CD4-positive, alpha-beta T cell treated with Interleukin-15 for 4 hours (primary cell): ENCODE data around the gene GRID1.

ENCODE experiments used
- DNase-seq: peaks from one replicate; pipeline ENCODE4 v3.0.0-alpha.2; 2020; ENCODE audit warnings: low spot score

Gene GRID1

DNA sequence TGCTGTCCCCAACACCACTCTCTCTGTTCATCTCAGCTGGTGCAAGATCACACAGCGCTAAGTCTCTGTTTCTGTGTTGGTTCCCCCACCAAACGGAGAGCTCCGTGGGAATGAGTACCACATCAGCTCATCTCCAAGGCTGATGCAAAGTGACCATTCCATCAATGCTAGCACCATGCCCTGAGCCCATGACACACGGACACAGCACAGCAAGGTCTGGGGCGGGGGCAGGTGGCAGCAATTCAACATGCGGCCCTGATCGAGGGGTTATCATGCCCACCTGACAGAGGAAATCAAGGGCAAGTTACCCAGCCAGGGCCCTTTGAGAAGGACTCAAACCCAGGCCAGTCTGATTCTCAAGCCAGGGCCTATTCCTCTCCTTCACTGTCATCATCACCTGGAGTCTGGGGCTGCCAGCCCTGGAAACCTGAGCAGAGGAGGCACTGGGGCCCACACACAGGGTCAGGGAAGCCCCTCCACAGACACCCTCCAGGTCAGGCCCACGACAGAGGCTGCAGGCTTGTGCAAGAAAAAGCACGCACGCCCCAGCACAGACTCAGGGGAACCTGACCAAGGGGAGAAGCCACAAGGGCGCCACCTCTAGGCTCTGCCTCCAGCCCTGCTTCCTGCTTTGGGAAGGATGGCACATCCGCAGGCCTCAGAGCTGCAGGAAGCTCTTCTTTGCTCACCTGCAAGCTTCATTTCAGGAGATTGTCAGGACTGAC, 74.8 kb downstream of the GRID1 start:
- DNase-seq, result no peak

DNA sequence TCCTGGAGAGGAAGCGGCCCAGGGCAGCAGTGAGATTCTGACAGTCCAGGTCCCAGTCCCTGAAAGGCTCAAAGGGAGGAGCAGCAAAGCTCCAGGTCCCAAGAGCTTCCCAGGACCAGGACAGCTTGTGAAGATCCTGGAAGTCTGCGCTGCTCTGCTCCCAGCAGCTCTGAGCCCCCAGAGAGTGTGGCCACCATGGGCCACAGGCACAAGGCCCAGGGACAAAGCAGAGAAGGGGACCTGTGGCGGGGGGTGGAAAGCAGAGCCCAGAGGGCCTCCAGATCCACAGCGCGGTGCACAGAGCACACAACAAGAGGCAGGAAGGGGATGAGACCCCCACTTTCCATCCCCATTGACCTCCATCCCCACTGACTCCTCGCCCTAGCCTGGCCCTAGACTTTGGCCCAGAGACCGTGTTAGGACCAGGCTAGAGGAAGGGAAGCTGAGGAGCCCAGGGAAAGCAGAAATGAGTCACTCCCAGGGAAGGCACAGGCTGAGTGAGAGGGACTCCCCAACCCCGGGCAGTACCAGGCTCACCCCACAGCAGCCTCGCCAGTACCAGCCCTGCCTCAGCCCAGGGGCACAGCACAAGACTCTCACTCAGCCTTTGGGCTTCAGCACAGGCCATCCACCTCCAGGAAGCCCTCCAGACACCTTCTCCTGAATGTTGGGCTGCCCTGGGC, 75.5 kb downstream of the GRID1 start:
- no peak for DNase-seq

DNA sequence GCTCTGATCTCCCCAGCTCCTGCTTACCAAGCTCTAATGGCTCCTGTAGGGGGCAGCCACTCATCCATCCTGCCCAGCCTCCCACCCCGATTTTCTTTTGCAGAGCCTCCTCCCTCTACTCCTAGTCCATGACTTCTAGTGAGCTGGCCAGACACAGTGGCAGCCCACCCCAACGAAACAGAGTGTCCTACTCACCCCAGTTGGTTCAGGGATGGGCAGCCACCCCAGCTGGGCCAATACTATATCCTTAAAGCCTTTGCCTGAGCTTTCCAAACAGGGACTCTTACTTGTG, 77.1 kb downstream of the GRID1 start:
- DNase-seq, result no peak

DNA sequence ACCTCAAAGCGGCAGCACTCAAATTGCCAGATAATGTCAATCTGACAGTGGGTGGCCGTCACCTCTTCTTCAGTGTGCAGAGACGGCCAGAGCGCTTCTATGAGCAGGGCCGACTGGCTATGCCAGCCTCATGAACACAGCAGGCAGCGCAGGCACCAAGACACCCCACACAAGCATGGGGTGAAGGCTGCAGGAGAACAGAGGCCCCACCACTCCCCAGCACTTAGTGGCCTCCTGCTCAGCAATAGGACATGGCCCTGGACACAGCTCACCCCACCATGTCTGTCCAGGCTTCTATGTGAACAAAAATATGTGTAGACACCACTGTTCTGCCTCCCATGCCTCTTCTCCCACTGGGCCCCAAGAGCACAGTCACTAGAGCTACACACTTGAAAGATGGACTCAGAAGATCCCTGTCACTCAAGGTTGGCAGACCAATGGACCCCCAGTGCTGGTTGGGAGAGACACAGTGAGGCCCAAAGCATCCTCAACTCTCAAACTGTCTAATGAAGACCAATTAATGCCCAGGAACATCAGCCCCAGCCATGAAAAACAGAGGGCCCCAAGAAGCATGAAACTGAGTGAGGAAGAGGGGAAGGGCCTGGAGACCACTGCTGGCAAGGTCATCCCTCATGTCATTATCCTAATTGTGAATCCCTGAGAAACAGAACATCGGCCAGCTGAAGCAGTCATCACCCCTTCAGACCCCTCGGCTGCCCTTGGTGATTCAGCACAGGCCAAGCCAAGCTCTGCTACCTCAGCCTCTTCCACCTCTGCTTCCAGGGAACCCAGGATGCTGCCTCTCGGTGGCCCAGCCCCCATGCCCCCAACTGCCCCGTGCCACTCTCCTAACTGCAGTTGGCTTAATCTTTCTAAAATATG, 77.7 kb downstream of the GRID1 start:
- no peak for DNase-seq

DNA sequence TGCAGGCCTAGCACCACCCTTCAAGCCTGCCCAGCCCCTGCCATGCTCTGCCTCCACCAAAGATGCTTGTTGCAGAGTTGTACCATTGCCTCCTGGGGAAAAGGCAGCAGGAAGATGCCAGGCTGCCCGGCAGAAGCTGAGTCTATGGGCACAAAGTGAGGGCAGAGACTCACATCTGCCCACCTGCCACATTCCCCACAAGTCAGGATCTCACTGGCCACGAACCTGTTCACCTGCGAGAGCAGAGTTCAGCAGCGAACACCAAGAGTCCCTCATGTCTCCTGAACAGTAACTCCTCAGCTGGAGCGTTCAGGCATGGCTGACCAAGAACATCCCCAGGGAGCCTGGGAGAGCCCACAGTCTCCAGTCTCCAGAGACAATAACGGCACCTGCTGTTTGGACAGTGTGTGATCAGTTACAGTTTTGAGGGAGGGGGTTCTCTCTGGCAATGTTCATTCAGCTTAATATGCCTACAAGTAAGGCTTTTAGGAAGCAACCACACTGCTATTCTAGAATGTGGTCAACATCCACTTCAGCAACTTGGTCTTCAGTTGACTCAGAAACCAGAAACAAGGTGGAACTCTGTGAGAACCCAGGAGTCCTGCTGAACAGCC, 78.5 kb downstream of the GRID1 start:
- DNase-seq, result no peak

DNA sequence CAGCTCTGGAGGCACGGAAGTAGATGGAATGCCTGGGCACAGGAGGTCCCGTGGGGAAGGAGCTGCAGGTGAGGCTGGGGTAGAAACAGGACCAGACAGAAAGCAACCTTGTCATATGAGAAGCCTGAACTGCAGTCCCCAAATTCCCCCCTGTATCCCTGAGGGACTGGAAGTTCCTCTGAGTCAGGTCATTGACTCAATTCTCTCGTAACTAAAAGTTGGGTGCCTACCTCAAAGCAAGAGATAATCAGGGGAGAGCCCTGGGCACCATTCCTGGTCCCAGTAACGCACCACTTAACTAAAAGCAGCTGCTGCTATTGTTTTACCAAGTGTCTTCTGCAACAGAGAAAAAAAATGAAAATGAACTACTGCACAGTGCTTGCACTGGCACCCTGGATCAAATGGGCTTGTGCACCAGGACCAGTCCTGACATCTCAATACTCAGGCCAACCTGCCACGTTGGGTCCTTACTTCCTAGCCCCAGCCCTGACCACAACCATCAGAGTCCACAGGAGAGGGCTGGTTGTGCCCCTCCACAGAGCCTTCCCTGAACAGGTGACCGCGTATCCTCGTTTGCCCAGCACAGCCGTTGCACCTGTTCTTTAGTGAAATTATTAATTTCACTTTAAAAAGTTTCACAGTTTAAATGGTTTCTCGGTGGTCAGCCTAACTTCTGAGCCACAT, 79.3 kb downstream of the GRID1 start:
- DNase-seq, result no peak

DNA sequence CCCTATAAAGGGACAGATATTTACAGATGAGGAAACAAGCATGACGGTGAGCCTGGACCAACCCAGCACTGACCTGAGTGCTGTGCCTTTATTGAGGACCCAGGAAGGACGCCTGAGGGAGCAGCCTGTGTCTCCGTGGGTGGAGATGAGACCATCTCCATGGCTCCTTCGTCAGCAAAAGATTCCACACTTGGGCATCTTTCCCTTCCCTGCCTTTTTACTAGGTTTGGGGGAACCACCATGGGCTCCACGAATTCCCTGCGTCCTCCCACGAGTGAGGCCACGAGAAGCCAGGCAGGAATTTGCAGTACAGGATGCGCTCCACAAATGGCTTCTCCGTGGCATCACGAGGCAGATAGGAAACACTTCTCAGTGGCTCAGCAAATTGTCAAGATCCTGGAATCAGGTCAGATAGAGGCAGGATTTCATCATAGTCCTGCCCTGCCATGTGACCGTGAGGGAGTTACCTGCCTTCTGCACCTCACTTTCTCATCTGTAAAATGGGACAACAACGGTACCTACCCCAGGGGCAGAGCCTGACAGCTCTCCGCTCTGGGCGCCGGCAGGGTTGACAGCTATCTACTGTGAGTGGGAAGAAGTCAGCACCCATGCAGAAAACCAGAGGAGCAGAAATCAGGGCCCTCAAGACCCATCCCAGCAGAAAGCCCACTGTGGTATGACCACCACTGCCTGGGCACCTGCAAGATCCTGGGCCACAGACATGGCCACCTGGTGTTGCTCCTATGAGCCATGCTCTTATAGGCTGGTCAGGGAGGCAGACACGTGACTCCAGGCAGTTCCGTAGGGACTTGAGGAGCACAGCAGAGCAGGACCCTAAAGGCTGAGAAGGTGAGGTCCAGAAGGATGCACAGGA, 80.1 kb downstream of the GRID1 start:
- no peak for DNase-seq

DNA sequence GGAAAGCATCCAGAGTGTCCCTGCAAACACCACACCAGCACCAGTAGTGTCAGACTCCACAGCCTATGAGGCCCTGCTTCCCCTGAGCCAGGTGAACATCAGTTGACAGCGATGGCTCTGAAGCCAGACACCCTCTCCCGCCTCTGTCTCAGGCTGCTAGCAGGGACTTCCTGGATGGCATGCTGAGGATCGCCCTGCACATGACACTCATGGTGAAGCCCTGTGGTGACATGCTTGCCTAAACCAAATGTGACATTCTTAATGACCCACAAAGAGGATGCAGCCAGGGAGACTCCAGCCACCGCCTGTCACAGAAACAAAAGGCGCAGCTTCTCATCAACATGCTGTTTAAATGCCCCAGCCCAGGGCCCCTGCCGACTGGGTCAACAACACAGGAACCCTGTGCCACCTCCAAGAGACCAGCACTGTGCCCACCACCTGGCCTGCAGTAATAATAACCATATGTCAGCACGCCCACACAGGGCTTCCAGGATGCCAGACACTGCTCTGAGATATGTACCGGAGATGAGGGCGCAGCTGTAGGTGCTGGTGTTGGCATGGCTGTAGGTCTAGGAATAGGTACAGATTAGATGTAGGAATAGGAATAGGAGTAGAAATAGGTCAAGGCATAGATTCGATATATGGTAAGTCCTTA, 81.3 kb downstream of the GRID1 start:
- no peak for DNase-seq

DNA sequence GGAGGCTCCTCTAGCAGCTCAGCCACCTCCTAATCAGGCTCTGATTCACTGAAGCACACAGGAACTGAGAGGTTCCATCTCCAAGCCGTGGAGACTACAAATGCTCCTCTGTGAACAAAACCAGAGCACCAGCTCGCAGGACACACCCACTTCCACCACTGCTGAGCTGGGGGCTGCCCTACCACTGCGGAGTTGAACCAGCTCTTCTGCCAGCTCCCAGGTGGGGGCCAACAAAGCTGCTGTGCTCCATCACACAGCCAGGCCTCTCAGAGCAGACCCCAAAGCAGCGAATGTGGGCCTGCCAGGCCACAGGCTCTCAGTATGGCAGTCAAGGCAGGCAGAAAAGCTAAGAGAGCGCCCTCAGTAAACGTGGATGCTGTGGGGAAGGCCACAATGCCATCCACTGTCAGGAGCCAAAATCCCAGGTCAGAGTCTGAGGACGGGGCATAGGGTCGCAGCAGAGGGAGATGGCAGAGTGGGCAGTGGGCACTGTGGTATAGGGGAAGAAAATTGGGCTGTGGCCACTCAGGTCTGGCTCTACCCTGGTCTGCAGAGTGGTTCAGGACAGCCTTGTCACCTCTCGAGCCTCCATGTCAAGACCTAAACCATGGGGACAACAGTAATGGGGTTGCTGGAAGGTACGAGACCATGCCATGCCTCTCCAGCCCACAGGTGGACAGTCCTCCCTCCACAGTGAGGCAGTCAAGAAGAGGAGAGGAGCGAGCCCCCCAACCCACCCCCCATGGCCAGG, 82.1 kb downstream of the GRID1 start:
- DNase-seq, result no peak

DNA sequence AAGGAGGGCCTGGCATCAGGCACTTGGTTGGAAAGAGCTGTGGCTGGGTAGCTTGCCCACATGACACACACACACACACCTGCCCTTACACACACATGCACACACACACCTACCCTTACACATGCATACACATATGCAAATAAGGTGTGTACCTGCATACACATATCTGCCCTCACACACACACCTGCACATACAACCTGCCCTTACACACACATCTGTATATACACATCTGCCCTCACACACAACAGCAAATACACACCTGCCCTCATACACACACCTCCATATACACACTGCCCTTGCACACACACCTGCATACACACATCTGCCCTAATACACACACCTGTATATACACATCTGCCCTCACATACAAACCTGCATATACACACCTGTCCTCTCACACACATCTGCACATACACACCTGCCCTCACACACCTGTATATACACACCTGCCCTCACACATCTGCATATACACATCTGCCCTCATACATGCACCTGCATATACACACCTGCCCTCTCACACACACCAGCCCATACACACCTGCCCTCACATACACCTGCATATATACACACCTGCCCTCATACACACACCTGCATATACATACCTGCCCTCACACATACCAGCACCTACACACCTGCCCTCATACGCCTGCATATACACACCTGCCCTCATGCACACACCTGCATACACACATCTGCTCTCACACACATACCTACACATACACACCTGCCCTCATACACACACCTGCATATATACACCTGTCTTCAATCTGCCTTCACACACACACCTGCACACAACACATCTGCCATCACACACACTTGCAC, 82.9 kb downstream of the GRID1 start:
- DNase-seq, result no peak

DNA sequence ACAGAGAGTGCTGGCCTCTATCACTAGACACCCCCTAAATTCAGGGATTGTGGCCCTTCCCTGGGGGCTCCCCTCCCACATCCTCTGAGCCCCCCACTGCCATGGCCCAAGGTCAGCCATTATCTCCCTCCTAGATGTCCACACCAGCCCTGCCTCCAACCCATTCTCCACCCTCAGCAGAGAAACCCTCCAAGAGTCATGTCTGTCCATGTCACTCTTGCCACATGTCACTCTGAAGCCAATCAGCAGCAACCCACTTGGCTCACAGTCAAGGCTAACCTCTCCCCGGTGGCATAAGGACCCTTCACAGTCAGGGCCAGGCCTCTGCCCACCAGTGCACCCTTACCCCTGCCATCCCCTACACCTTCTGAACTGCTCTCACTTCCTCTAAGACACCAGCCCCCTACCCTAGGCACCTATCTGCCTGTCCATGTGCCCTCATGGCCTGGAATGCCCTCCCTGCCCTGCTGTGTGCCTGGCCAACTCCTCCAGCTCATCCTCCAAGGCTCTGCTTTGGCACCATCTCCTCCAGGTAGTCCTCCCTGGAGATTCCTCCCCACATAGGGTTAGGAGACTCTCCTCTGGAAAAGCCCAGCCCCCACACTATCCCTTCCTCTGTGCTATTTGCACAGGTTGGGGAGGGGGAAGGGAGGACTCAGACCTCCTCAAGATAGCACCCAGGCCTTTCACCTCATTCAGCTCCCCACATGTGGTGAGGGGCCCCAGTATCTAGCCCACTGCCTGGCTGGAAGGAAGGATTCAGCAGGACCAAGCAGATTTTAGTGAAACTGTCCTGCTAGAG, 83.7 kb downstream of the GRID1 start:
- DNase-seq, result no peak

DNA sequence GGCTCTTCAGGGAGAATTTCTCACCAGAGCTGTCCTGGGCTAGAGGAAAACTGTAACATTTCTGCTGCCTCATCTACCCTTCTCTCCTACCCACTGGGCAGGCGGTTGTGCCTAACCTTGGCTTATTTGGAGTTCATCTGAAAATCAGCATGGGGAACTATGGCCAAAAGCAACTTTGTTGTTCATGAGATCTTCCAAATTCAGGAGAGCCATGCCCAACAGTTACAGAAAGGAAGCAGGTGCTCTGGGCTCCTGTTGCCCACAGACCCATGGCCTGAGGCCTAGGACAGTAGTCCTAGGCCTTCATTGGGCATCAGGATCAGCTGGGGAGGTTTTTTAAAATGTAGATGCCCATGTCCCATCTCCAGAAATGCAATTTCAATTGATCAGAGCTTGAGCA, 85.2 kb downstream of the GRID1 start:
- no peak for DNase-seq

DNA sequence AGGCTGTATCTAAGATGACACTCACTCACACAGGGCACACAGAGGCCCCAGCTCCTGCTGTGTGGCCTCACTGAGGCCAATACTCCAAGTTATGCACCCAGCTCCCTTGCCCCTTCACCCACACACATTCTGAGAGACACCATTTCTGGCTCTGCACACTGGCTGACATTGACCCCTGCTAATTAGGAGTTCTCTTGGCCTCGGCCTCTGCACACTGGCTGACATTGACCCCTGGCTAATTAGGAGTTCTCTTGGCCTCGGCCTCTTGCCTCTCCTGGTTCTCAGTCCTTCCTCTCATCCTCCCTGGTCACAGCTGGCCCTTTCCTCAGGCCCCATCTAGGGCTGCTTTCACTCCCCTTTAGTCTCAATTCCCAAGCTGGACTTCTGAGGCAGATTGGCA, 97.3 kb downstream of the GRID1 start:
- DNase-seq, result no peak

DNA sequence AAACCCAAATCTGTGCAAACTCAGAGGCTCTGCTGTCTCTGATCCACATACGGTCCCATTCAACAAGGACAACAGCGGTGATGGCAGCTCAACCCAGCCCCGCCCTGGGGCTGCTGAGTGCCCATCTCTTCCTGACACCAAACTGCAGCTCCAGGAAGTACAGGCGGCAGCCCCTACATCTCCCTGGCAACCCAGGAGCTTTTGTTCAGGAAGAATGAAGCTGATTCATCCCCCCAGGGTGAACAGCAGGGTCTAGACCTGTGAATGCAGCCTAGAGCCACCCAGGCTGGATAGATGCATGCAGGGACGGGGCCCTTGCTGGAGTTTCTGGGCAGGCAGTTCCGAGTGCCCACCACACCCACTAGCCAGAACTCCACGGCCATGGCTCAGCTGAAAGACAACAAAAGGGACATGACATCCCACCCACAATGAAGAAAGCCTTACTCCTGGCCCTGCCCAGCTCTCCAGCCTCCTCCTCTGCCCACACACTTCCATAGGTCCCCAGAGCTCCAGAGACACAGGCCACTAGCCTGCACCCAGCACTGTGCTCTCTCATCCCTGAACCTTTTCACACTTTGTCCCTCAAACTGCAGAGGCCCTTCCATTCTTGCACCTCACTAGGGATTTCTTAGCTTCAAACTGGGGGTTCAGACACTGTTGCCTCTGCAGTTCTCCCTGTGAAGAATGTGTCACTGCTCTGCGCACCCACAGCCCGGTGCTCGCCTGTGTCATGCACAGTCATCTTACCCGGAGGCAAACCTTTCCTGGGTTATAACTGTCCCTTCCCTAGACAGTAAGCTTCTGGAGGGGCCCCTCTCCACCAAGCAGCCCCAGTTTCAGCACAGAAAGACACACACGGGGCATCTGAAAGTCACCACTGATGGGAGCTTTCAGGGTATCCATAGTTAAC, 99.1 kb downstream of the GRID1 start:
- DNase-seq, result no peak

DNA sequence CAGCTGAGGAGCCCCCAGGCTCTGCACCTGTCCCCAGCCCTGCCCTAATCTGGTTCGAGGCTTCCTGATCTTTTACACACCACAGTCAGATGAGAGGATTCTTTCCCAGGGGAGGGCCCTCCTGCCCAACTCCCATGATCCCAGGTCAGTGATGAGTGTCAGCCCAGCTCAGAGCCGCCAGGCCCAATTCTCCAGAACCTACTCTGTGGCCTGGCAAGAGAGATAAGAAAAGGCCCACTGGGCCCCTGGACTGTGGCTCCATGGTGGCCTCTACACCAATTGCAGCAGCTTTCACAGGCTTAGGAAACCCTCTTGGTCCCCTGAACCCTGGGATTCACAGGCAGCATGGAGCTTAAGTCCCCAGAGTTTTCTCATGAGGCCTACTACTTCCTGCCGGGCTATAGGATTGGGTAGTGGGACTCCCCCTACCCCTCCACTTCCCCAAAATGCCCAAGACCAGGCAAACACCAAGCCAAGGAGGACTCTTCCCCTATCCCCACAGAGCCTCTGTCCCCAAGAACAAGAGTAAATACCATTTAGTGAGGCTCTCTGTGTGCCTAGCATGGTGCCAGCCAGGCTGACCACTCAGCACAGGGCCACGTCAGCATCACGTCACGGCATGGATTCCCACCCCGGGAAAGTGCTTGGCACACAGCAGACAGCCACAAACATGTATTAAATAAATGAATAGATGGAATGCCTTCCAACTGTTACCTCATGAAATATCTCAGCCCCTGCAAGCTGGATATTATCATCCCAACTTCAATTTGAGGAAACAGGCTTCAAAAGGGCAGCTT, 100.0 kb downstream of the GRID1 start:
- DNase-seq, result no peak

DNA sequence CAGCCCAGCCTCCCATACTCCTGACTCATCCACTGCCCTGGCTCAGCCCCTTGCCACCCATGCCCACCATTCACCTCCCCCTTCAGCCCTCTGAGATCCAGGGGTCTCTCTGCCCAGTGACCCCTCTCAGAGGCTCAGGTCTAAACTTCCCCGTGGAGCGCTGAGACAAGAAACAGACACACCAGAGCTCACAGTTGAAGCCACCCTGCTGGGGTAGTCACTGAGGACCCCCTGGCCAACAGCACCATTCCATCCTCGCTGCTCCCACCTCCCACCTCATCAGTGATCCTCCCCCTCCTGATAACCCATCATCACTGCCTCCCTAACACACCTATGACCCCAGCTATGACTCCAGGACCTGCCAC, 100.7 kb downstream of the GRID1 start:
- DNase-seq, result no peak
